Fibroblast of skin of scalp (primary cell): Measurements from ENCODE around the gene LRRC8B.
"Not testable (repeated sequence)": the region's sequence is repeated elsewhere in the genome, so short reads cannot be mapped to it uniquely, and the experiment has no call there.

Experiments
- DNase-seq: peaks from one replicate; pipeline ENCODE4 v3.0.0-alpha.2; 2013

LRRC8B gene

GRCh38 chr1:89525169-89525855 lies 683 bp downstream of the LRRC8B start:
- DNase-seq: no peak

- no peak for DNase-seq
Observed at GRCh38 chr1:89527256-89527655, 2.6 kb downstream of the LRRC8B start.

DNA sequence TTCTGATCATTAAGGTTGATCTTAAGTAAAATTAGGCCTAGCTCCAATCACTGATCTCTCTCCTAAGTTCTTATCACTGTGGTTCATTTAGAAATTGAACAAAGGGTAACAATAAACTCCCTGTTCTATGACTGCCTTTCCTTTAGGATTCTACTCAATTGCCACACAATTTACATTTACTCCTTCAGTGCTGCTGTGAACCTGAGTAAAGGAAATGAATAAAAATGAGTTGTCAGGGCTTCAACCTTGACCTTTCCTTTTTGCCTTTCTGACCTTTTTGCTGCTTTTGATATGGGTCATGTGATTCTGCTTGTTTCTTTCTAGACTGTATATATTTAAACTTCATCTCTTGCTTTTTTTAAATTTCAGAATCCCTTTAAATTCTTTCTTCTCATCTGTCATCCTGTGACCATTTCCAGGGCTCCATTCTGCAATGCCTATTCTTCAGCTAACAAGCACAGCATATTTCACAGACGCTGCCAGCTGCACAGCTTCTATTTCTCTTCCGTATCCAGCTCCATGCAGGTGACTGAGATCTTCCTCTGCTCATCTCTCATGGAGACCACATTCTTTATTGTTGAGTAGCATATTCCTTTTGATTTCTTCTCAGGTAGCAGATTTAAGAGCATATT lies 3.2 kb downstream of the LRRC8B start:
- no peak for DNase-seq

DNA sequence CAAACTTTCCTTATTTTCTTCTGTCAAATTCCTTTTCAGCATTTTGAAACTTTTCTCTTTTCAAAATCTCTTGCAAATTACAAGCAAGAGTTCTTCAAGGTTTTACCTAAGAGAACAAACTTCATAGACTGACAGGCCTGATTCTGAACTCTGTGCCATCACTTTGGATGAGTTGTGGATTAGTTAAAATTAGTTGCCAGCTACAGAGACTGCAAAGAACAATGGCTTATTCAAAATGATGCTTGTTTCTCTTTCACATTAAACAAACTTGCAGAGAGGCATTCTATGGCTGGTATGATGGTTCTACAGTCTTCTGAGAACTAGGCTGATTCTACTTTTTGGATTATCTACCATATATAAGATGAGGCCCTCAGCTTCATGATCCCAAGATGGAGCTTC lies 3.8 kb downstream of the LRRC8B start:
- no peak for DNase-seq

DNA sequence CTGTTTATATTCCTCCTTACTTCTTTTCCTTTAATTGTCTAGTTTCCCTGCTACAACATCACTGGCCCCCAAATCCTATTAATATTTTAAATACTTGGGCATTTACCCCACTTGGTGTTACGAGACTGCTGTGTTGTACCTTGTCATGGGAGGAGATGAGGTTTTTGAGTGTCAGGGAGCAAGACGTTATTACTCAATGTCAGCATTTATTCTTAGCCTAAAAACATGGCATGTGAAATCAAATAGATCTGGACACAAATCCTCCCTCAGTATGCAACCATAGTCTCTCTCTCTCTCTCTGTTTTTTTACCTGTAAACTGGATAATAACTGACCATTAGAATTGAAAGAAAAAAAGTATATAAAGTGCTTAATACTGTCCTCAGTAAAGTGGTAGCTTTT lies 4.6 kb downstream of the LRRC8B start:
- DNase-seq: no peak

GRCh38 chr1:89530444-89531089 lies 5.9 kb downstream of the LRRC8B start:
- no peak for DNase-seq

DNA sequence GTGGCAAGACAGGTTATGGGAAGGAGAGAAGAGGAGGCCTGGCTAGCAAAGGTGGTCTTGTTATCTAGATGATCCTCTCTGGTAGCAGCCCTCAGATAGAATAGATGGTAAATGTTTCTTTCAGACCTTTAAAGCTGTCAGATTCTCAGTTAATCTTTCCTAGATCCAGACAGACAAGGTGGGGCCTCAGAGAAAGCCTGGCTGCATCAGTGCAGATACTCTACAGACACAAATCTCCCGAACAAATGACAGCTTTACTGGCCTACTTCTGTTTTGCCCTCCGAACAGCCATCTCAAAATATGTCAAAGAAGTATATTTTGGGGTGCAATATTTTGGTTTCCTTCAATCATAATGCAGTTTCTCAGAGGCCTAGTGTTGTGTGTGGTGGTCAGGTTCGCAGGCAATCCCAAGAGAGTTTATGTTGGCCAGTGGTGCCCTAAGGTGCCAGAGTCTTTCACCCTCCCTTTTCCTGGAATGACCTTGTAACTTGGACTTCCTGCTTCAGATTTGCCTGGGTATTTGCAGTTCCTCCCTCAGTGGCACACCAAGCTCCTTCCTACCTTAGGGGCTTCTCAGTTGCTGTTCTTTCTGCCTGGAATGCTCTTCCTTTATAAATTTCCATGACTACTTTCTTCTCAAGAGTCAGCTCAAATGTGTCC lies 7.0 kb downstream of the LRRC8B start:
- no peak for DNase-seq

- DNase-seq: no peak
Observed at GRCh38 chr1:89532228-89532627, 7.6 kb downstream of the LRRC8B start.

DNA sequence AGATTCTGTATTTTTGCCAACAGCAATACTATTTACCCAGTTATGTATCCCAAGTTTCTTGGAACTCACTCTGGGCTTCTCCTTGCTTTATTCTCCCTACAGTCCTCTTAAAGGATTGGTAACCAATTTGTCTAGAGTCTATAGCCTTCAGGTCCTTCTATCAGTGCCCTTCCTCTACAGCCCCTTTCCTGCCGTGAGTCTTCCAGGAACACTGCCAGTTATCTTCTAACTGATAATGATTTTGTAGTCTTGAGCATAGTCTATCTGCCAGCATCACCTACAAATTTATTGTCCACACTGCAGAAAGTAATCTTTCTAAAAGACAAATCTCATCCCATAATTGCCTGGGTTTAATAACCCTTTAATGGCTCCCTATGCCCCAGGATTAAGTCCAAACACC lies 8.2 kb downstream of the LRRC8B start:
- DNase-seq: no peak

DNA sequence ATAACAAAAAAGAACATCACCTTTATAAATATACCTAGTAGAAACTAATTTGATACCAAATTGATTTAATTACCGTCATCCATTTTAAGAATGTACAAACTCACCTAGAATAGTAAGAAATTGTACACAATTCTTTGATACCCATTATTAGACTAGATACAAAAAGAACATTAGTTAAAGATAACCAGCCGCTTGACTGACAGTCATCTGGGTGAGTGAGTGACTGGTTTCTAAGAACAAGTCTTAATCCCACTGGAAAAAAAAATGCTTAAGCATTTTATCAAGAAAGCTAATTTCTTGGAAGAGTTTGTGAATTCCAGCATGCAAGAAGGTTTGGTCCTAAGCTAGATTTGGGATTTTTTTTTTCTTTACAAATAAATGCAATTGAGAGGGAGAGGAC lies 10.9 kb downstream of the LRRC8B start:
- no peak for DNase-seq

DNA sequence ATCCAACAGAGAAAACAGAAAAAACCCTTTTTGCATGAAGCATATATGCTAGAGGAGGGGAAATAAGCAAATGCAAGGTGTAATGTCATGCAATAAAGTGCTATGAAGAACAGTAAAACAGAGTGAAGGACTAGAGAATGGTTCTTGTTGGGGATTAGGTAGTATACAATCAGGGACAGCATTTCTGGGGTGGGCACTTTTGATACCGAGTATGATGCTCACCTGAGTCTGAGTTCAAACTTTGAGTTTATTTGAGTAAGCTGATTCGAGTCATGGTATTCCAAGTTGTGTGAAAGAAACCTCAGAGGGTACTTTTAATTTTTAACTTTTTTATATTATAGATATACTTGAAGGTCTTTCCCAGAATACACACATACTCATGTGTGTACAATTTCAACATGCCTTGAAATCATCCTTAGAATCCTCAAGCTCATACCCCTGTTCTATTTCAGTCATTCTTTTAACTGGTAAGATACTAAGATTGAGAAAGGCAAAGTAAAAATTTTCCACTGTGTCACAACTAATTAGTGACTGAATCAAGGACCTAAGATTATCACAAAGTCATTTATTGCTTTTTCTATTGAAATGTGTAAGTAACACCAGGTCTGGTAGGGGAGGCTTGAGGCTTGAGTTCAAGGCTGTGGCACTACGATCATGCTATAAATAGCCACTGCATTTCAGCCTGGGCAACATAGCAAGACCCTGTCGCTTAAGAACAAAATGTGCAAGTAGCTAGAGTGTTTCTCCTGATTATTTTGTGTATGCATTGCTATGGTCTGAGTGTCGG lies 12.1 kb downstream of the LRRC8B start:
- DNase-seq: no peak

DNA sequence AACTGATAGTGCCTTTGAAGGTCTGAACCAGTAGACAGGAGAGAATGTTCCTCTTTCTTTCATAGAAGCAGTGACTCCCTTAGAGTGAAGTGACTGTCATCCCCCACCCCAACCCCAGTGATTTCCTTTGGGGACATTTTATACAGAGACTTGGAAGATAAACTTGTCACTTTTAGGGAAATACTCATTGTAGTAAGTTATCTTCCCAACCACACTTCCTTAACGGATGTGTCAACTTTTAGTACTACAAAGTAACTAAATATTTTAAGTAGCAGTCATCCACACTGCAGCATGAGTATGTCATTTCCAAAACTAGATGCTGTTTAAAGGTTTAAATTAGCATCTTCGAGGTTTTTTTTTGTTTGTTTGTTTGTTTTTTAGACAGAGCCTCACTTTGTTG lies 13.7 kb downstream of the LRRC8B start:
- DNase-seq: no peak

DNA sequence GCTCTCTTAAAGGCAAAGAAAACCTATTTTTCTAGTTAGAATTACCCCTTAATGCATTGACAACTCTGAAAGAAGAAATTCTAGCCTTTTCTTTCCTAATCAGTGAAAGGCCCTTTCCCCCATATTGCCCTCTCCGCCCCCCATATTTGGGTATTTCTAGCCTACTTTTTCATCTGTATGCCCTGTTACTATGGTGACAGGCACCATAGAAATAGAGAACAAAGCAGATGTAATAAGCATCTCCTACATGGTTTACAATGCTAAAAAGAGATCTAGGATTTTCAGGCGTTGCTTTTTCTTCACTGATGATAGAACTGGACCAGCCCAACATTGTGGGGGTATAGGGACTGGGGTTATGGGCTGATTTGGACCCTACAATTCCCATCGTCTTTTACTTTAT lies 14.5 kb downstream of the LRRC8B start:
- DNase-seq: no peak

DNA sequence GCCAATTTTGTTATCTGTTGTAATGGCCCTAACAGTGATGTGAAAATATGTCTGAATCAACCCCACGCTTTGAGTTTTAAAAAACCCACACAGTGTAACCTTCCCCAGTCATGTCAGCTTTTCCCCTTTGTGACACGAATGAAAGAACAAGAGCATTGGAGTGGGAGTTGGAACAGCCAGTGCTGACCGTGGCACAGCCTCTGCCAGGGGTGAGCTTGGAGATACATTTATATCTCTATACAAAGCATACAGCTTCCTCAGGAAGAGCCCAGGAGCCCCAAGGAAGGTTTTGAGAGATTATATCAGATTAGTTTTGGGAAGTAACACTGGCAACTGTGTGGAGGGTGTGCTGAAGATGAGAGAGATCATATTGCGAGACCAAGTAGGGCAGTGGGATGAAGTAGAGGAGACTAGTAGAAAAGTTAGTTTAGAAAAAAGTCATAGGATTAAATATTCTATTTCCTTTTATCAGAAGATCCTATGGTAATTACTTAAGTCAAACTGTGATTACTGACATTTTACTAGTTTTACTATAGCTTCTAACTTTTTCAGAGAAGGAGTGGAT lies 15.9 kb downstream of the LRRC8B start:
- no peak for DNase-seq

- no peak for DNase-seq
Observed at GRCh38 chr1:89542345-89542744, 17.7 kb downstream of the LRRC8B start.

- DNase-seq: not testable (repeated sequence)
Observed at GRCh38 chr1:89543632-89544031, 19.0 kb downstream of the LRRC8B start.

DNA sequence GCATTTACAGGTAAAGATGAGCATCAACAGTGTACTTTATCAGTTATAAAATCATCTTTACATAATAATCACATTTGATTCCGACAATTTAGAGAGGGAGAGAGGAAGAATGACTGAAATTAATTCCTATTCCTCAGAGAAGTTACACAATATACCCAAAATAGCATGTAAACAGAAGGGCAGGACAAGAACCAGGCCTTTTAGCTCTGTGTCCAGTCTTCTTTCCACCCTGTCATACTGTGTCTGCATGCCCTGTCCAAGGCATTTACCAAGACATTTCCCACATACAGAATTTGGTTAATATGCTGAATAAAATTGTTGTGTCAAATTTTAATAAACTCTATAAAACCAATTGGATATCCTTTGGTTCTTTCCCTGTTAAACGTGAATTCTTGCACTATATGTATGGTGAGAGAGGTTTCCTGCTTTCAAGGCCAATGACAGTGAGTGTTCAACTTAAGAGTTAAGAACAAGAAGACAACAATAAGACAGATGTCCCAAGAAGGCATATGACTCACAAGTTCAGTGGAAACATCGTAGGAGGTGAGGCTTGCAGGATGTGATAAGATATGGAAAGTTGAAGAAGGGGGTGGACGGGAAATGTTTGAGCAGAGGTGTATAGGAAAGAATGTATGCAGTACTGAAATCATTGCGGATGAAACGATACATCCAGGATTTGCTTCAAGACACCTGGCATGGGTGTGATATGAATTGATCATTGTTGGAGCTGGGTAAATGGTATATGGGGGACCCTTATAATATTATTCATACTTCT lies 20.8 kb downstream of the LRRC8B start:
- no peak for DNase-seq

- peak; percentile 38 for DNase-seq
Observed at GRCh38 chr1:89546082-89546889, 21.7 kb downstream of the LRRC8B start.

- no peak for DNase-seq
Observed at GRCh38 chr1:89546934-89547562, 22.4 kb downstream of the LRRC8B start.

DNA sequence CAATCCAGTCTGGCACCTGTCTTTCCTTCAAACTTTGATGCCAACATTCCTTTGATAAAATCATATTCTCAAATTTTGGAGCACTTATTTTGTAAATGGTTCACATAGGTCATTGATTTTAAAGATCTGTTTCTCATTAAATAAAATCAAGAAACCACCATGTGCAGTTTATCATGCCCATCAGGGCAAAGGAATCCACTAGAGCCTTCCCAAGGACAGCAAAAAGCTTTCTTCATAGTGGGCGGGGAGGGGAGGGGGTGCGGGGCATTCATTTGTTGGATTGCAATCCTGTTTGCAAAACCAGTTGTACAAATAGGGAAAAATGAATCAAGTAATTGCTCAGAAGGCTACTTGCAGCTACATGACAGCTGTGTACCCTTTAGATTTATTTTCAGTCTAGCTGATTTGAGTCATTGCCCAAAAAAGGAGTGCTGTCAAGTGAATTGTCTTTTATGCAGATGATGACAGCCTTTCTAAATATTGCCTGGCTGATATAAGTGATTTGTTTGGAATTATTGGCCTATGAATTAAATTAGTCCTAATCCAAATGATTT lies 23.0 kb downstream of the LRRC8B start:
- peak; percentile 89 for DNase-seq
